ENCODE results near the gene GRAMD4. TPM values are rescaled to one million over a fixed set of nuclear protein-coding genes. Genes with fewer than 3 reads are reported as not detected.

Gene GRAMD4
- total RNA-seq, 1 experiment from 2014 or later, result 19.8 TPM

GRCh38 chr22:46697811-46698515 lies 77.8 kb downstream of the GRAMD4 start:
- Mint-ChIP-seq H3K27me3 (ENCODE audit: low read depth) (no peaks in the 10 kb centered on the region; the same call in 1 of the 2 replicates), H3K36me3 (ENCODE audit: insufficient read depth in 1 of 3, low read depth in 3 of 3) (peaks cover 17 to 54% (median 47%) of the 10 kb centered on the region in 3 experiments; a peak in 6 of 7 replicates), H3K9me3 (no peaks in the 10 kb centered on the region), H3K27ac (no peak overlapping the region), H3K4me1 (peaks cover 0 to 4% of the 10 kb centered on the region in 2 experiments; a peak in 2 of 4 replicates), H3K4me3 (no peak overlapping the region)
- H3K4me2 ChIP-seq (ENCODE audit: insufficient read depth, insufficient read length, low read length), result no peak overlapping the region
- H3K9me3 ChIP-seq (ENCODE audit: control insufficient read depth, low read depth, low read length), result no peaks in the 10 kb centered on the region
- H2BK5ac ChIP-seq (ENCODE audit: insufficient read length, low read length), result no peak overlapping the region
- DNase-seq, result no peak
- WGBS (ENCODE audit: extremely low coverage, insufficient read length, low lambda C conversion rate), result no CpG with 5 or more reads among the region's 24 CpGs
- no peak overlapping the region for H3K4ac ChIP-seq (ENCODE audit: low read depth, low read length)
- H3K23ac ChIP-seq (ENCODE audit: insufficient read length, low read depth, low read length), result no peak overlapping the region
- no peak for TF ChIP-seq CTCF (conservative IDR thresholded peaks at IDR 0.05)
- H3K27me3 ChIP-seq (ENCODE audit: insufficient read depth, low read length), result no peaks in the 10 kb centered on the region
- no peaks in the 10 kb centered on the region for H4K20me1 ChIP-seq (ENCODE audit: control insufficient read depth, insufficient read depth, insufficient read length)
- H2AK5ac ChIP-seq (ENCODE audit: insufficient read length, low read length), result no peak overlapping the region
- H3K14ac ChIP-seq (ENCODE audit: insufficient read depth, low read length), result no peak overlapping the region; the same call in 1 of the 2 replicates
- no peaks in the 10 kb centered on the region for H3K4me1 ChIP-seq (ENCODE audit: insufficient read depth, low read length)
- no peak overlapping the region for H2BK20ac ChIP-seq (ENCODE audit: low read depth, low read length, poor library complexity, severe bottlenecking)
- H4K8ac ChIP-seq (replicated peaks; ENCODE audit: insufficient read length, low read depth, low read length), result no peak overlapping the region
- no peak overlapping the region for H2BK15ac ChIP-seq (ENCODE audit: low read depth, low read length)
- H4K91ac ChIP-seq (ENCODE audit: insufficient read length, low read depth, low read length), result no peak overlapping the region
- H4K5ac ChIP-seq (ENCODE audit: insufficient read length, low read depth, low read length), result no peak overlapping the region
- H3T11ph ChIP-seq (ENCODE audit: low read length), result no peak overlapping the region
- H2AFZ ChIP-seq (ENCODE audit: low read length), result no peak overlapping the region
- no peaks in the 10 kb centered on the region for H3K79me2 ChIP-seq (ENCODE audit: insufficient read depth, low read length)
- H3K18ac ChIP-seq (ENCODE audit: insufficient read length, low read depth, low read length), result no peak overlapping the region
- H2BK12ac ChIP-seq (ENCODE audit: insufficient read length, low read depth, low read length), result no peak overlapping the region
- H2BK120ac ChIP-seq (ENCODE audit: low read depth, low read length, poor library complexity, severe bottlenecking), result no peak overlapping the region
- H3K23me2 ChIP-seq (ENCODE audit: insufficient read length, low read depth, low read length, poor library complexity, severe bottlenecking), result no peaks in the 10 kb centered on the region
- no peak overlapping the region for H3K27ac ChIP-seq (ENCODE audit: insufficient read length, low read depth, low read length)
- no peak overlapping the region for H3K9ac ChIP-seq (ENCODE audit: extremely low read depth, insufficient read length, low read length)
- H3K56ac ChIP-seq (ENCODE audit: insufficient read length, low read depth, low read length), result no peak overlapping the region
- H3K79me1 ChIP-seq (ENCODE audit: insufficient read depth, low read depth, low read length, poor library complexity, severe bottlenecking), result no peaks in the 10 kb centered on the region

All from H9 (cell line).